GM18526 (cell line): ENCODE results near the gene BANP.

Experiments used
- POLR2A ChIP-seq: IDR thresholded peaks from 3 replicates; pipeline ENCODE4 v1.6.1; 2011; ENCODE audit not compliant: insufficient read length; ENCODE audit errors: extremely low read depth

Gene BANP

GRCh38 chr16:87993901-87994300 lies 42.7 kb downstream of the BANP start:
- TF ChIP-seq POLR2A = no peak

- TF ChIP-seq POLR2A = no peak
Observed at GRCh38 chr16:87995644-87996043, 44.4 kb downstream of the BANP start.

DNA sequence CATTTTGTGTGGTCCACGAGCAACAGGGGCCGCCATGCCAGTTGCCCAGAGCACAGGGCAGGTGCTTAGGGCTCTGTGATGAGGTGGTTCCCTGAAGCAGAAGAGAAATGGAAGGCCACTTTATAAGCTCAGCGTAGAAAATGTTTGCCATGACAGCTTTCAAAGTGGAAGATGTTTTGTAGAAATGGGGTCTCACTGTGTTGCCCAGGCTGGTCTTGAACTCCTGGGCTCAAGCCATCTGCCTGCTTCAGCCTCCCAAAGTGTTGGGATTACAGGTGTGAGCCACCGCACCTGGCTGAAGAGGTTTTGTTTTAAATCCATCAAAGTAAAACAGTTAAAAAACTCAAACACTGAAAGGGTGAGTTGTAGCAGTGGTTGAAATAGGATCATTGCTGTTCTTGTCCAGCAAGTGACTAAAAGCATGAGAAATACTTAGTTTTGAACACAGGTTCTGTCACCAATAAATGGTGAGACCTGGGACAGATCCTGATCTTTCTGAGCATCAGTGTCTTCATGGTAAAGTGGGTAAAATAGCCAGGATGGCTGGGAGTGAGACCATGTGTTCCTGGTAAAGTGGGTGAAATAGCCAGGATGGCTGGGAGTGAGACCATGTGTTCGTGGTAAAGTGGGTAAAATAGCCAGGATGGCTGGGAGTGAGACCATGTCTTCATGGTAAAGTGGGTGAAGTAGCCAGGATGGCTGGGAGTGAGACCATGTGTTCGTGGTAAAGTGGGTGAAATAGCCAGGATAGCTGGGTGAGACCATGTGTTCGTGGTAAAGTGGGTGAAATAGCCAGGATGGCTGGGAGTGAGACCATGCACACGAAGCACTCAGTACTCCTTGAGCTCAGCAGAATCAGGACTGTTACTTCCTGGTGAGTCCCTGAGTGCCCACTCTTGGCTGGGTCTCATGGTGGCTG lies 46.0 kb downstream of the BANP start:
- TF ChIP-seq POLR2A = no peak

GRCh38 chr16:88002211-88002610 lies 51.0 kb downstream of the BANP start:
- no peak for TF ChIP-seq POLR2A

DNA sequence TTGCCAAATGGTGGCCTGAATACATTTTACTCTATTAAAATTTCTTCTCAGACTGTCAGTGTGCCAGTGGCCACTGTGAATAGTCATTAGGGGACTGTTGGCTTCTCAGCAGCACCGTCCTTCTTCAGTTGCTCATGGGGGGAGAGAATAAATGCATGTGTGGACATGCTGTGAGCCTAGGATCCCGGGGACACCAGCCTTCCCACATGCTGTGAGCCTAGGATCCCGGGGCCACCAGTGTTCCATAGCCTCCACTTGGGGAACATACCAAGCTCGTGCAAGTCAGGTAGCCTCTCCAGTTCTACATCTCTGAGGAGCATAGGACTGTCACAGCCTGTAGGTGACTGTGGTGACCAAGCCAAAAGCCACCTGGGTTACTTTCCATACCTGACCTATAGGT lies 51.5 kb downstream of the BANP start:
- TF ChIP-seq POLR2A = no peak

GRCh38 chr16:88003316-88003715 lies 52.1 kb downstream of the BANP start:
- TF ChIP-seq POLR2A = no peak

DNA sequence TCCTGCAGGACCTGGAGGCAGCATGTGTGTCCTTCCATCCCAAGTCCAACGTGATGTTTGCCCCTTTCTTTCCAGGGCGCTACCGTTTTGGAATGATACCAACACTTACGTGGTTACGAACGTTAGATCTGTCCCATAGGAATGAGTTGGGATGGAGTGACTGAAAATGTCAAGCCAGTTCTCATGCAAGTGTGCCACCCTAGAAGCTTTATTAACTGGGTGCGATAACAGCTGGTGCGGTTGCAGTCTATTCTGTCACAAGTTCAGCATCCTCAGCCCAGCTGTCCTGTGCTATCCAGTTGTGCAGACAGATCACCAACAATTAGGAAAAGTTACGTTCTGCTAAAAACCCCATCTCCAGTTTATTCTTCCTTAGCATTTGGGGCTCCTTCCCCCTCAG lies 52.5 kb downstream of the BANP start:
- no peak for TF ChIP-seq POLR2A

- no peak for TF ChIP-seq POLR2A
Observed at GRCh38 chr16:88004391-88004790, 53.2 kb downstream of the BANP start.

DNA sequence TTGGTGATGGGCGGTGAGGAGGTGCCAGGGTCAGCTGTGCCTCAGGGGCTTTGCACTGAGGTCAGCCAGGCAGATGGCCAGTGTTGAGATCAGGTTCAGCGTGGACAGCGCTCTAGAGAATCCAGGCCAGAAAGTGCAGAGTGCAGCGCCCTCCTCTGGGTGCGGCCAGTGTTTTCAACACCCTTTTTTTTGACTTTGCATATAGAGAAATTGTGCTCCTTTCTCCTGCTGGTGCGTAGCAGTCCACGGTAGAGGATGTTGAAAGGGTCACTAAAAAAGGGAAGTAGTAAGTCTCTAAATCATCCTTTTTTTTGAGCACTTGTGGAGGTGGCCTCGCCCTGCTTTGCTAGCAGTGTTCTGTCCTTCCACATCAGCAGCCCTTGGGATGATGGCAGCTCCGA lies 53.9 kb downstream of the BANP start:
- TF ChIP-seq POLR2A = no peak

DNA sequence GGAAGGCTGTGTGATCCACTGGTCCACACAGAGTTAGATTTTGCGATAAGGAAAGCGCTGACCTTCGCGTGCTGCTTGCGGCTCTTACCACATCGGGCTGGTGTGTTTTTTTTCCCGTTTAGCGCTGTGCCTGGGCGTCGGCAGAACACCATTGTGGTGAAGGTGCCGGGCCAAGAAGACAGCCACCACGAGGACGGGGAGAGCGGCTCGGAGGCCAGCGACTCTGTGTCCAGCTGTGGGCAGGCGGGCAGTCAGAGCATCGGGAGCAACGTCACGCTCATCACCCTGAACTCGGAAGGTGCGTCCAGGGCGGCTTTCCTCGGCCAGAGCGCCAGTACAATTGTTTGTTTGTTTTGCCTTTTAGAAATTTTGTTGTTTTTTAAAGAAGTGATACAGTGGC lies 54.7 kb downstream of the BANP start:
- TF ChIP-seq POLR2A = no peak

GRCh38 chr16:88007321-88007731 lies 56.1 kb downstream of the BANP start:
- no peak for TF ChIP-seq POLR2A

DNA sequence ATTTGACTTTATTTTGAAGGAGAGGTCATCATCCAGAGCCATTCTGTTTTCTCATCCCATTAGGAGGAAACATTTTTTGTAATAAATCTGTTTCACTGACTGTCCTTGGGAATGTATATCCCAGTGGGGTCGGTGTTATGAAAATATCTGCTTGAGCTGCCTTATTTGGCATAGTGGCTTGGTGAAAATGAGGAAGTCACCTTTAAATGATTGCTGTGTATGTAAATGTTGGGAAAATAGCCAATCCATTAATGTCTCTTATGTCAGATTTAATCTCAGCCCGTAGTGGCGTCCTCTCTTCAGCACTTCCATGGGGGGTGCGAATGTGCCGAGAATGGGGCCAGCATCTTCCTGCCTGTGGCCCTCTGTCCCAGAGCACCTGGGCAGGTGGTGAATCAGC lies 57.6 kb downstream of the BANP start:
- no peak for TF ChIP-seq POLR2A

DNA sequence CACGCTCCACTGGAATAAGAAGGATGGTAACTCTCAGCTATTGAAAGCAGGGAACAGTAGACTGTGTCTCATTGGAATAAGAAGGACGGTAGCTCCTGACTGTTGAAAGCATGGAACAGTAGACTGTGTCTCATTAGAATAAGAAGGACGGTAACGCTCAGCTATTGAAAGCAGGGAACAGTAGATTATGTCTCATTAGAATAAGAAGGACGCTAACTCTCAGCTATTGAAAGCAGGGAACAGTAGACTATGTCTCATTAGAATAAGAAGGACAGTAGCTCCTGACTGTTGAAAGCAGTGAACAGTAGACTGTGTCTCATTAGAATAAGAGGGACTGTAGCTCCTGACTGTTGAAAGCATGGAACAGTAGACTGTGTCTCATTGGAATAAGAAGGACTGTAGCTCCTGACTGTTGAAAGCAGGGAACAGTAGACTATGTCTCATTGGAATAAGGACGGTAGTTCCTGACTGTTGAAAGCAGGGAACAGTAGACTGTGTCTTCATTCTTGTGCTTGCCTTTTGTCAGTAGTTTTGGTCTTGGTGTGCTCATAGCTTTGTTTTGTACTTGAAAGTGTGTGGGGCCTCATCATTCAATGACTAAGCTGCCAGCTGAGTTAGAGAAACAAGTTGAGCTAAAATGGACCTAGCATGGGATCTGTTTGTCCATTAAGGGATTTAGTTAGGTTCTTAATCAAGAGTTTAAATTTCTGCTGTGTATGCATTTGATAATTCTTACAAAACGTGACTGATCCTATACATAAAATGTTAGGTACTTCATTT lies 58.5 kb downstream of the BANP start:
- TF ChIP-seq POLR2A = no peak

DNA sequence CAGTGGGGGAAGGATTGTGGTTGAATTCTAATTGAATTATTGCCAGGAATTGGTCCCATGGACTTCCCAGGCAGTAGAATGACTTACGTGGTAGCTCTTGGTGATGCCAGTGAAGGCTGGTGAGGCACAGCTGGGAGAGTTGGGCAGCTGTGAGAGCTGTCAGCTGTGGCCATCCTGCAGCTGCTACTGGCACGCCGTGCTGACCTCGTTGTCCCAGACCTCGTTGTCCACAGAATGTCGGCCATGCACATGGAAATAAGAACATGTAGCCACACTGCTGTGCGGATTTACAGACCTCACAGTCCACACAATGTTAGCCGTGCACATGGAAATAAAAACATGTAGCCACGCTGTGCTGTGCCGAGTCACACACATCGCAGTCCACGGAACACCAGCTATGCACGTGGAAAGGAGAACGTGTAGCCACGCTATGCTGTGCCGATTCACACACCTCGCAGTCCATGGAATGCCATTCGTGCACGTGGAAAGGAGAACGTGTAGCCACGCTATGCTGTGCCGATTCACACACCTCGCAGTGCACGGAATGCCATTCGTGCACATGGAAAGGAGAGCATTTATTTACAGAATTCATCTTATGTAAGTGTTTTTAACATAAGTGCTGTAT lies 59.2 kb downstream of the BANP start:
- no peak for TF ChIP-seq POLR2A

DNA sequence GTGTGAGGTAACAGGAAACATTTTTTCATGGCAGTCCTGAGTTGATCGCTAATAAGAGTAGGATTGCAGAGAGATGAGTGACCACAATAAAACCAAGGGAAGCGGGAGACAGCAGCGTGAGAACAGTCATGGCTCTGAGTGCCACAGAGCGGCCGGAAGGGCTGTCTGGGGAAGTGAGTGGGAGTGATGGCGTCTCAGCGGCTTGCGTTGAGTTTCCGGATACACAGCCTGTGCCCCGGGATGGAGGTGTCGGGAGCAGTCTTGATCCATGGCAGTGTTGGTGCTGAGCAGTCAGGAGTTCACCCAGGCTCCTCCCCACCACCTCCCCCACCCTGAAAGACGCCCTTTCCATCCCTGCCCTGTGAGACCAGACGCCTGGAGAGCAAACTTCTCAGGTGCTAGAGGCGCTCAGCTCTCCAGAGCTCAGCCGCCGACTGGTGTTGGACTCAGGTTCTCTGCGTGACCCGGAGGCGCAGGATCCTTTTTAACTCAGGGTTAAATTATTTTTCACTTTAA lies 59.8 kb downstream of the BANP start:
- TF ChIP-seq POLR2A = no peak

GRCh38 chr16:88012360-88012759 lies 61.1 kb downstream of the BANP start:
- no peak for TF ChIP-seq POLR2A

GRCh38 chr16:88013091-88013609 lies 61.9 kb downstream of the BANP start:
- TF ChIP-seq POLR2A = no peak
